ENCODE measurements around the gene KATNIP. TPM values are rescaled to one million over a fixed set of nuclear protein-coding genes. Genes with fewer than 3 reads are reported as not detected.

KATNIP gene
- total and polyA plus RNA-seq, 5 donors = 7.0 to 13.4 (median 11.7) TPM

DNA sequence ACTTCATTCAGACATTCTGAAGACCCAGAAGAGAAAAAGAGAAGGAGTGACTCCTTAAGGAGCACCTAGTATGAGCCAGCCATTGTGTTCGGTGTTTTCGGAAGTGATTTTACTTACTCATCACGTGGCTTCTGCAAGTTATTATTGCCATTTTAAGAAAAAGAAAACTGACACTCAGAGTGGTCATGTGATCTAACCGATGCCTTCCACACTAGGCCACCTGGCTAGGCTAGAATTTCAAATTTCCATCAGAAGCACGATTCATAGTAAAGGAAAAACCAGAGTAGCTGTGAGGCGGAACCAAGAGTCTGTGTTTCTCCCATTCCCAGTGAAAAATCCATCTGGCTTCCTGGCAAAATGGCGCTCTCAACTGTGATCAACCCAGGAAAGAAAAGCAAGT is 32.3 kb upstream of the KATNIP start:
- no peak for ATAC-seq
- 96% methylated on average over 7 of the region's 7 CpGs for WGBS
- intact Hi-C loops (cut with DNase I) = no loop called here
- Histone ChIP-seq H3K27ac (ENCODE audit: low read length) (no peak overlapping the region), H3K9me3 (ENCODE audit: control insufficient read depth, low read length) (no peaks in the 10 kb centered on the region), H3K4me1 (ENCODE audit: control insufficient read depth, insufficient read depth, low read length) (no peaks in the 10 kb centered on the region), H3K4me3 (ENCODE audit: low read length) (no peak overlapping the region), H3K27me3 (ENCODE audit: control insufficient read depth, insufficient read depth) (no peaks in the 10 kb centered on the region)
- DNase-seq = no peak

DNA sequence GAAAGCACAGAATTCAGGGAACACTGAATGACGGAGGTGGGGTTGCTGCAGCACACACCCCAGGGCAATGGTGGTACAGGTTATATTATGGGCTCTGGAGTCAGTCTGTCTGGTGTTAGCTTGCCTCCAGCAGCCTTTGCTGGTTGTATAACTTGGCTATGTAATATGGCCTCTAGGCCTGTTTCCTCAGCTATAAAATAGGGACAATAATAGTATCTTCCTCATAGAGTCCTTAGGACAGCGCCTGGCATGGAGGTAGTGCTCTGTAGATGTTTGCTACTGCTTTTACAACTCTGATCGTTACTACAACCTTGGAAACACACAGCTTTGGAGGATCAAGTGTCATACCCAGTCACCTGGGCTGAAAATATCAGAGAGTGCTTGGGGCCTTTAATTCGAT is 31.7 kb upstream of the KATNIP start:
- intact Hi-C loops (cut with DNase I) = no loop called here
- no peak for DNase-seq
- no peaks in the 10 kb centered on the region for H3K4me1 ChIP-seq (ENCODE audit: control insufficient read depth, insufficient read depth, low read length)
- WGBS = 94% methylated on average over 4 of the region's 4 CpGs
- H3K27ac ChIP-seq (ENCODE audit: low read length) = no peak overlapping the region
- H3K4me3 ChIP-seq (ENCODE audit: low read length) = no peak overlapping the region
- no peaks in the 10 kb centered on the region for H3K27me3 ChIP-seq (ENCODE audit: control insufficient read depth, insufficient read depth)
- no peaks in the 10 kb centered on the region for H3K9me3 ChIP-seq (ENCODE audit: control insufficient read depth, low read length)
- ATAC-seq = no peak

DNA sequence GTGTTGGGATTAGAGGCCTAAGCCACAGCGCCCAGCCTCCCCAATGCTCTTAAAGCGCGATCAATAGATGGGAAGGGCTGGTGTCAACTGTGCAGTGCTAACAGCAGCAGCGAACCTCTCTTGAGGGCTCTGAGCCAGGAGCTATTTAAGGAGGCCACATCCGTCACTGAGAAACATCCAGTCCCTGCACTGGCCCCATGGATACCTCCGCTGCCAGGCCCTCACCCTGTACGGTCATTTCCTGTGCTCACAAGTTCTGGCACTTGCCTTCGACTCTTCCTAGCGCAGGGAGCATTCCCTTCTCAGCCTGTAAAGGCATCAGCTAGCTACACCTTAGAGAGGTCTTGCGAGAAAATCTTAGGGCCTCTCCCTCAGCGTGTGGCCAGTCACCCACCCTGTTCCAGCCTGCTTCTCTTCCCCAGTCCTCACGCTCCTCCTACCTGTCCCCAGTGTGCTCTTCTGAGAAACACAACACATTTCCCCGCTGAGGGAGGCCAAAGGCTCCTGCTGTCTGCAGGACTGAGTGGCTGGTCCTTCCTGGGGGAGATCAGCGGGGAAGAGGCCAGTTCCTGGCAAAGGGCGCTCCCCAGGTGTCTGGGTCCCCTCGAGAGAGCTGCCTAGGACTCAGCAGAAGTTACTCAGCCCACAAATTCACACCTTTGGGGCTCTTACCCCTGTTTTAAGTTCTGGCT is 28.8 kb upstream of the KATNIP start:
- Histone ChIP-seq H3K4me3 (ENCODE audit: low read length) (no peak overlapping the region), H3K27me3 (ENCODE audit: control insufficient read depth, insufficient read depth) (no peaks in the 10 kb centered on the region), H3K4me1 (ENCODE audit: control insufficient read depth, insufficient read depth, low read length) (no peaks in the 10 kb centered on the region), H3K9me3 (ENCODE audit: control insufficient read depth, low read length) (no peaks in the 10 kb centered on the region), H3K27ac (ENCODE audit: low read length) (peak overlapping the region; percentile 87)
- intact Hi-C loops (cut with DNase I) = no loop called here
- DNase-seq (peak; percentile 78 to 89 (median 87)), ATAC-seq (peak; percentile 91 to 96)
- 31% methylated on average over 16 of the region's 16 CpGs for WGBS

DNA sequence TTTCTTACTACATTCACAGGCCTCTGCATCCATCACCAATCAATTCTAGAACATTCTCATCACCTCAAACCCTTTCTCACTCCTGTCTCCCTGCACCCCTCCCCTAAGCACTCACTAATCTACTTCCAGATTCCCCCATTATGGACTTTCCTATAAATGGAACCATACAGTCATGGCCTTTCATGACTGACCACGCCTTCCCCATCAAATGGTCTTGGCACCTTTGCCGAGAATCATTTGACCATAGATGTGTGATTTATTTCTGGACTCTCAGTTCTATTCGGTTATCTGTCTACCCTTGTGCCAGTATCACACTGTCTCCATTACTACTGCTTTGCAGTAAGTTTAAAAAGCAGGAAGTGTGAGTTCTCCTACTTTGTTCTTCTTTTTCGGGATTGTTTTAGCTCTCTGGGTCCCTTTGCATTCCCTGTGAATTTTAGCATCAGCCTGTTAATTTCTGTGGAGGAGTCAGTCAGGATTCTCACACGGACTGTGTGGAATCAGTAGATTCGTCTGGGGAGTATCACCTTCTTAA is 27.7 kb upstream of the KATNIP start:
- Histone ChIP-seq H3K9me3 (ENCODE audit: control insufficient read depth, low read length) (no peaks in the 10 kb centered on the region), H3K4me3 (ENCODE audit: low read length) (no peak overlapping the region), H3K27ac (ENCODE audit: low read length) (peak overlapping the region; percentile 87), H3K27me3 (ENCODE audit: control insufficient read depth, insufficient read depth) (no peaks in the 10 kb centered on the region), H3K4me1 (ENCODE audit: control insufficient read depth, insufficient read depth, low read length) (no peaks in the 10 kb centered on the region)
- ATAC-seq (peak; percentile 48 to 63), DNase-seq (peak in 1 of 3 donors; percentile 24)
- WGBS = 63% methylated on average over 6 of the region's 6 CpGs
- intact Hi-C loops (cut with DNase I) = no loop called here

DNA sequence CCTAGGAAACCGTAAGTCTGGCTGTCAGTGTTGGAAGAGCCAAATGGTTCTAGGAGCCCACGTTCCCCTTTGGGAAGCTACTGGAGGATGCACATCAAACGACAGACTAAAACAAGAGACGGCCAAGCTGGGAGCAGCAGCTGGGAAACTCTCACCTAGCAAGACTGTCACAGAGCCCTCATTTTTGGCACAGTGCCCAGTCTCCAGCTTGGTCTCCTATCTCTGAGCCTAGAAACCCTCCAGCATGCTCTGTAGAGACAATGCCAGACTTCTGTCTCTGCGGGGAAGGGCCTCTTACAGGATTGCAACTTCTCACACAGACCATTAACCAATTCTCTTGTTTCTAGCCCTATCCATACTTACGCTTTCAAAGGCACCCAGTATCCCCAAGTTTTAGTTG is 23.8 kb upstream of the KATNIP start:
- peak; percentile 63 to 64 for ATAC-seq
- 65% methylated on average over 6 of the region's 6 CpGs for WGBS
- Histone ChIP-seq H3K4me1 (ENCODE audit: control insufficient read depth, insufficient read depth, low read length) (no peaks in the 10 kb centered on the region), H3K27ac (ENCODE audit: low read length) (peak overlapping the region; percentile 75), H3K27me3 (ENCODE audit: control insufficient read depth, insufficient read depth) (no peaks in the 10 kb centered on the region), H3K9me3 (ENCODE audit: control insufficient read depth, low read length) (no peaks in the 10 kb centered on the region), H3K4me3 (ENCODE audit: low read length) (no peak overlapping the region)
- intact Hi-C loops (cut with DNase I) = no loop called here
- DNase-seq = peak; percentile 56 to 82 (median 82)

DNA sequence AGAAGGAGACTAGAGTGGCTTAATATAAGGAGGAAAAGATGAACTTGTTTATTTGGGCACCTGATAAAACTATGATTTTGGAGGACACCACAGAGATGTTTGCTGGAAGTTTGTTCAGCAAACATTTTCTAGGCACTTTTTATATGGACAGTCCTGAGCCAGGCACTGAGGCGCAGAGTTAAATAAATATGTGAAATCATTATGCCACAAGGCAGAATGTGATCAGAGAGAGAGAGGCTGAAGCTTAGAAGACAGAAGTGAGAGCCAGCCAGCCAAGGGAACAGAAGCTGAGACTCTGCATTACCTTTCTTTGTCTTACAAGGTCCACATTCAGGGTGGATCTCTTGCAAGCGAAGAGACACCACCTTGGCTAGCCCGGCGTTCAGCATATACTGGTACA is 21.6 kb upstream of the KATNIP start:
- no peak for ATAC-seq
- no peaks in the 10 kb centered on the region for H3K27me3 ChIP-seq (ENCODE audit: control insufficient read depth, insufficient read depth)
- over 99% methylated on average over 4 of the region's 4 CpGs for WGBS
- no peaks in the 10 kb centered on the region for H3K4me1 ChIP-seq (ENCODE audit: control insufficient read depth, insufficient read depth, low read length)
- intact Hi-C loops (cut with DNase I) = no loop called here
- no peak overlapping the region for H3K4me3 ChIP-seq (ENCODE audit: low read length)
- H3K27ac ChIP-seq (ENCODE audit: low read length) = no peak overlapping the region
- no peaks in the 10 kb centered on the region for H3K9me3 ChIP-seq (ENCODE audit: control insufficient read depth, low read length)
- DNase-seq = no peak

DNA sequence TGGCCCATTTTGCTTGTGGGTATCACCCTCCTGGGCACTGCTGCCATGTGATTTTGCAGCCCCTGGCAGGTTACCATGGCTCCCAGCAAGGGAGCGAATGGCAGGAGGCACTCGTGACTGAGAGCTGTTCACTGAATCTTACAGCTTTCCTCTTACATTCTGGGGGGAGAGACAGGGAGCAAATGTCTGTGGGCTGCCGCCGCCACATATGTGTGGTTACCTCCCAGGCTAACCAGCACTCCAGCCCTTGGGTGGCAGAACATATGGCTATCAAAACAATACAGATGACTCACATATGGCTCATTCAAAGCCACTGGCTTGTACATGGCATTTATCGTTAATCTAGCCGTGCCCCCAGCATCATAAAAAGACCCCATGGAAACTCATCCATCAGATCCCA is 20.0 kb upstream of the KATNIP start:
- no peak for ATAC-seq
- H3K9me3 ChIP-seq (ENCODE audit: control insufficient read depth, low read length) = no peaks in the 10 kb centered on the region
- intact Hi-C loops (cut with DNase I) = no loop called here

DNA sequence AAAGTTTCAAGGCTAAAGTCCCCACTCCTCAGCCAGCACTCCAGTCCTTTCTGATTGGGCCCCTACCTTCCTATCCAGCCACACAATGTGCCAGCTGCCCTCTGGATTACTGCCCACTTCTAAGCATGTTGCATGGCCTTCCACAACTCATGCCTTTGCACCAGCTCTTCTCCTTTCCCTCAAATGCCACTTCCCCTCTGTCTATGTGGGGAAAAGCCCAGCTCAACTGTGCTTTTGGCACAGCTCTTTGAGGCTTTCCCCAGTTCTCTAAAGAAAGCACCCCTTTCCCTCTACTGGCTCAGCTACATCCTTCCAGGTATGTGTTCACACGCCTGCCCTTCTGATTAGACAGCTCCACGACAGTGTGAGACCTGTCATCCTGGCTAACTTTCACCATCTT is 18.8 kb upstream of the KATNIP start:
- ATAC-seq = no peak
- no peak overlapping the region for H3K27ac ChIP-seq (ENCODE audit: low read length)
- 66% methylated on average over 2 of the region's 2 CpGs for WGBS

More for the DNA sequence above, 20.0 kb upstream of the KATNIP start:
- no peak overlapping the region for H3K4me3 ChIP-seq (ENCODE audit: low read length)
- WGBS = 92% methylated on average over 6 of the region's 6 CpGs
- H3K27ac ChIP-seq (ENCODE audit: low read length) = no peak overlapping the region
- DNase-seq = no peak
- H3K27me3 ChIP-seq (ENCODE audit: control insufficient read depth, insufficient read depth) = no peaks in the 10 kb centered on the region
- H3K4me1 ChIP-seq (ENCODE audit: control insufficient read depth, insufficient read depth, low read length) = no peaks in the 10 kb centered on the region

DNA sequence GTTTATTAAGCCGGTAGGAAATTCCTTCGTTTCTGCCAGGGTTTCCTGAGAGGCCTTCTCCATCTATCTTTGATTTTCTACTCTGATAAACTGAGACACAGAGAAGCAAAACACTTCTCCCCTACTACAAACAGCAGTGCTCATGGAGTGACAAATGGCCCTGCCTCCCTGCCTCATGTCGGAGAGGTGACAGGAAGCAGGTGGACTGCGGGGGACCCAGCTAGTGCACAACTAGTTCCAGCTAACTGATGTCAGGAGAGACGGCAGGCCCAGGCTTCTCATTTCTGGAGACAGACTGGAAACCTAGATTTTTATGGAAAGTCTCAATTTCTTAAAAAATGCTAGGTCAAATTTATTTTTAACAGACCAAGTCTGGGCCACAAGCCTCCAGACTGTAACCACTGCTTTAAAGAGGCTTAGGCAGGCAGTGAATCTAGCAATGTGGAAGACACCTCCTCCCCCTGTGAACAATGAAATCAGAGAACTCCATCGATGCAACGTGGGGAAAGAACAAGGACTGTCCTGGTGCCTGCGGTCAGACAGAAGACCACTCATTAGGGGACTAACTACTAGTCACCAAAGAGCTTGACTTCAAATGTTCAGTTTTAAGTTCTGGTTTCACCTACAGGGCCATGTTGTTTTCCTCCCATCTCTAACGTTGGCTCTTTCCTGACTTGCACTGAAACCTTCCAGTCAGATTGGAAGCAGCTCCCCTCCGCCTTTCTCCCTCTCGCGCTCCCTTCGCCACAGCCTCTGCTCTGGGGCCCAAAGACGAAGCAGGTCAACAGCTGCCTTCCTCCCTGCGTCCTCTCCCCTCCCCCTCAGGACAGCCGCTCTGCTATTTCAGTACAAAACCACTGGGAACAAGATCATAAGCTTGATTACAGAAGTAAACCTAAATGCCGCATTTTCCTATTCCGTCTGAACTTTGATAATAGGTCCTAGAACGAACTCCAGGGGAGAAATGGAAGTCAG is 17.8 kb upstream of the KATNIP start:
- Histone ChIP-seq H3K27me3 (ENCODE audit: control insufficient read depth, insufficient read depth) (no peaks in the 10 kb centered on the region), H3K4me3 (ENCODE audit: low read length) (no peak overlapping the region), H3K4me1 (ENCODE audit: control insufficient read depth, insufficient read depth, low read length) (no peaks in the 10 kb centered on the region), H3K27ac (ENCODE audit: low read length) (no peak overlapping the region), H3K9me3 (ENCODE audit: control insufficient read depth, low read length) (no peaks in the 10 kb centered on the region)
- ATAC-seq = no peak
- intact Hi-C loops (cut with DNase I) = no loop called here
- WGBS = 68% methylated on average over 19 of the region's 19 CpGs
- no peak for DNase-seq

More for the DNA sequence above, 18.8 kb upstream of the KATNIP start:
- Histone ChIP-seq H3K4me1 (ENCODE audit: control insufficient read depth, insufficient read depth, low read length) (no peaks in the 10 kb centered on the region), H3K27me3 (ENCODE audit: control insufficient read depth, insufficient read depth) (no peaks in the 10 kb centered on the region), H3K9me3 (ENCODE audit: control insufficient read depth, low read length) (no peaks in the 10 kb centered on the region), H3K4me3 (ENCODE audit: low read length) (no peak overlapping the region)
- intact Hi-C loops (cut with DNase I) = no loop called here
- DNase-seq = no peak

DNA sequence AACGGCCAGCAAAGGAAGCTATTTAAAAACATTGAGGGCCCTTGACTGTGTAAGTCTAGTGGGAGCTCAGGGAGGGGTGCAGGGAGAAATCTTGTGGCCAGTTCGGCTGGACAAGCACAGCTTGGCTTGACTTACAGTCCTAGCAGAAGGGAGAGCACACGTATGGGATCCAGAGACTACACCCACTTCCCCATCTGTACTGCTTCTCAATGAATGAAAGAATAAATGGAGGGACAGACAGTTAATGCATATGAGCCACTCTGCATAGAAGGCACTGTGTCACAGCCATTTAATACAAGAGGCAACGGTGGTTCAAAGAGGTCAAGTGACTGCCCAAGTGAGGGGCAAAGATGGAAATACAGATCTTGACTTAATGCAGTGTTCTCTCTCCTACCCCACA is 15.7 kb upstream of the KATNIP start:
- Histone ChIP-seq H3K9me3 (ENCODE audit: control insufficient read depth, low read length) (no peaks in the 10 kb centered on the region), H3K27me3 (ENCODE audit: control insufficient read depth, insufficient read depth) (no peaks in the 10 kb centered on the region), H3K4me1 (ENCODE audit: control insufficient read depth, insufficient read depth, low read length) (no peaks in the 10 kb centered on the region), H3K27ac (ENCODE audit: low read length) (no peak overlapping the region), H3K4me3 (ENCODE audit: low read length) (no peak overlapping the region)
- ATAC-seq (no peak), DNase-seq (no peak)
- 89% methylated on average over 4 of the region's 4 CpGs for WGBS
- intact Hi-C loops (cut with DNase I) = no loop called here

DNA sequence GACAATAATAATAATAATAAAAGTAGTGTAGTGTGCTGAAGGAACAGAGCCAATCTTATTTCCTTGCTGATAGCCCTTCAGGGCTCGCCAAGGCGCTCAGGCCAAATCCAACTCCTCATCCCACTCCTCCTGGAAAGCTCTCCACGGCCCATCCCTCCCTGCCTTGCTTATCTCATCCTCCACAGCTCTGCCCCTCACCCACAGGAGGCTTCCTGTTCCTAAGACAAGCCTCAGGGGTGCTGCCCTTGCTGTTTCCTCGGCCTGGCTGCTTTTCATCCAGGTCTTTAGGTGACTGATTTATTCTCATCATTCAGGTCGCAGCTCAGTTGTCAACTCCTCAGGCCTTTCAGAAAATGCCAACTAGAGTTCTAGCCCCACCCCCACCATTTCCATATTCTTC is 11.4 kb upstream of the KATNIP start:
- no peaks in the 10 kb centered on the region for H3K4me1 ChIP-seq (ENCODE audit: control insufficient read depth, insufficient read depth, low read length)
- ATAC-seq (peak; percentile 83 to 94), DNase-seq (peak; percentile 43 to 78 (median 65))
- no peaks in the 10 kb centered on the region for H3K27me3 ChIP-seq (ENCODE audit: control insufficient read depth, insufficient read depth)
- 32% methylated on average over 5 of the region's 5 CpGs for WGBS
- no peak overlapping the region for H3K27ac ChIP-seq (ENCODE audit: low read length)
- H3K9me3 ChIP-seq (ENCODE audit: control insufficient read depth, low read length) = no peaks in the 10 kb centered on the region
- no peak overlapping the region for H3K4me3 ChIP-seq (ENCODE audit: low read length)
- intact Hi-C loops (cut with DNase I) = no loop called here

Data from right cardiac atrium (tissue), 5 donors.